GM23338 (cell line): ENCODE results near the gene ERC1.

Experiments used
- CREB1 ChIP-seq: fragments of 250-450 bp; sonication (Bioruptor Pico); IDR thresholded peaks from 2 replicates; pipeline ENCODE4 v1.5.0; 2020; ENCODE audit warnings: low read depth, mild to moderate bottlenecking, moderate library complexity
- EZH2 ChIP-seq: fragments of 200-600 bp; sonication (generic); IDR thresholded peaks from one replicate; pipeline ENCODE4 v1.8.0; 2017; ENCODE audit warnings: antibody characterized with exemption, mild to moderate bottlenecking, low read depth; ENCODE audit not compliant: unreplicated experiment
- EZH2phosphoT487 ChIP-seq: fragments of 200-600 bp; sonication (generic); IDR thresholded peaks from one replicate; pipeline ENCODE4 v1.8.1; 2018; ENCODE audit warnings: antibody characterized with exemption; ENCODE audit not compliant: unreplicated experiment
- JUNB ChIP-seq: IDR thresholded peaks from one replicate; pipeline ENCODE4 v1.6.1; 2016; ENCODE audit warnings: antibody characterized with exemption; ENCODE audit not compliant: unreplicated experiment
- POLR2AphosphoS5 ChIP-seq: IDR thresholded peaks from 2 replicates; pipeline ENCODE4 v1.6.1; 2016; ENCODE audit warnings: antibody characterized with exemption, low read depth
- STAT1 ChIP-seq: IDR thresholded peaks from one replicate; pipeline ENCODE4 v1.6.1; 2016; ENCODE audit warnings: antibody characterized with exemption; ENCODE audit not compliant: unreplicated experiment
- ZNF114 ChIP-seq: fragments of 250-450 bp; sonication (Bioruptor Pico); IDR thresholded peaks from 2 replicates; pipeline ENCODE4 v1.5.0; 2020; ENCODE audit warnings: mild to moderate bottlenecking, moderate library complexity
- ZNF331 ChIP-seq: fragments of 250-450 bp; sonication (Bioruptor Pico); IDR thresholded peaks from 2 replicates; pipeline ENCODE4 v1.5.0; 2020; ENCODE audit warnings: low read depth, mild to moderate bottlenecking, moderate library complexity
- TF ChIP-seq, protein P1 (sequence below): IDR thresholded peaks from one replicate; pipeline ENCODE4 v1.6.1; 2018; ENCODE audit warnings: antibody characterized with exemption; ENCODE audit not compliant: unreplicated experiment
- TF ChIP-seq, protein P2 (sequence below), 2 experiments: fragments of 200-600 bp in 1 of 2; sonication (generic) in 1 of 2; conservative IDR thresholded peaks; 2 replicates each; pipeline versions ENCODE4 v1.5.1 to v1.6.1; 2016 to 2017; ENCODE audit warnings: antibody characterized with exemption in 2 of 2, low read depth in 2 of 2, mild to moderate bottlenecking in 2 of 2, moderate library complexity in 1 of 2
- TF ChIP-seq, protein P3 (sequence below): fragments of 250-450 bp; sonication (Bioruptor Pico); IDR thresholded peaks from 2 replicates; pipeline ENCODE4 v1.5.0; 2020; ENCODE audit warnings: mild to moderate bottlenecking, moderate library complexity
- TF ChIP-seq, protein P4 (sequence below): IDR thresholded peaks from 2 replicates; pipeline ENCODE4 v1.6.1; 2016; ENCODE audit warnings: antibody characterized with exemption

DNA sequence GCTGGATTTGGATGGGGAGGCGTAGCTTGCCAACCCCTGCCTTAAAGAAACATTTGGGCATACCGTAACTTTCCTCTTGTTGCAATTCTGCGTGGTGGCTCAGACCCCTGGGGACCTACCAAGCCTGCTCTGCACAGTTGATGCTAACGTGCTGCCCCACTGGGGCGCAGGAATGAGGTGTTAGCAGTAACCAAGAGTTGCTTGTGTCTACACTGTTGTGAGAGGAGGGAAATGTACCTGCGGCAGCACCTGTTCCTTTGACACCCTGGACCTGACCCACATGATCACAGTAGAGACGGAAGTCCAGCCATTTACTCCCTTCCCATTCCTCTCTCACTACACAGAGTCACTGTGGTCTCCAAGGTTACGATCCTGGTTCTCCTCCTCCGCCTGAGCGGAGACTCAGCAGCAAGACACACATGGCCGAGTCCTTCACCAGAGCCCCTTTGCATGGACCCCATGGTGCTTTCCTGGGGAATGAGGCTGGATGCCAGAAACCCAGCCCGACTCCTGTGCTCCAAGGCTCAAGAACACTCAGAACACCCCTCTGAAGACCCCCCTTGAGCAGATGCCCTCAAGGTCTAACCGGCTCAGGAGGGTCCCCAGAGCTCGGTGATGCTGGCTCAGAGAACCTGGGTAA, 518.5 kb downstream of the ERC1 start:
- TF ChIP-seq POLR2AphosphoS5 = no peak
- TF ChIP-seq, protein P1, sequence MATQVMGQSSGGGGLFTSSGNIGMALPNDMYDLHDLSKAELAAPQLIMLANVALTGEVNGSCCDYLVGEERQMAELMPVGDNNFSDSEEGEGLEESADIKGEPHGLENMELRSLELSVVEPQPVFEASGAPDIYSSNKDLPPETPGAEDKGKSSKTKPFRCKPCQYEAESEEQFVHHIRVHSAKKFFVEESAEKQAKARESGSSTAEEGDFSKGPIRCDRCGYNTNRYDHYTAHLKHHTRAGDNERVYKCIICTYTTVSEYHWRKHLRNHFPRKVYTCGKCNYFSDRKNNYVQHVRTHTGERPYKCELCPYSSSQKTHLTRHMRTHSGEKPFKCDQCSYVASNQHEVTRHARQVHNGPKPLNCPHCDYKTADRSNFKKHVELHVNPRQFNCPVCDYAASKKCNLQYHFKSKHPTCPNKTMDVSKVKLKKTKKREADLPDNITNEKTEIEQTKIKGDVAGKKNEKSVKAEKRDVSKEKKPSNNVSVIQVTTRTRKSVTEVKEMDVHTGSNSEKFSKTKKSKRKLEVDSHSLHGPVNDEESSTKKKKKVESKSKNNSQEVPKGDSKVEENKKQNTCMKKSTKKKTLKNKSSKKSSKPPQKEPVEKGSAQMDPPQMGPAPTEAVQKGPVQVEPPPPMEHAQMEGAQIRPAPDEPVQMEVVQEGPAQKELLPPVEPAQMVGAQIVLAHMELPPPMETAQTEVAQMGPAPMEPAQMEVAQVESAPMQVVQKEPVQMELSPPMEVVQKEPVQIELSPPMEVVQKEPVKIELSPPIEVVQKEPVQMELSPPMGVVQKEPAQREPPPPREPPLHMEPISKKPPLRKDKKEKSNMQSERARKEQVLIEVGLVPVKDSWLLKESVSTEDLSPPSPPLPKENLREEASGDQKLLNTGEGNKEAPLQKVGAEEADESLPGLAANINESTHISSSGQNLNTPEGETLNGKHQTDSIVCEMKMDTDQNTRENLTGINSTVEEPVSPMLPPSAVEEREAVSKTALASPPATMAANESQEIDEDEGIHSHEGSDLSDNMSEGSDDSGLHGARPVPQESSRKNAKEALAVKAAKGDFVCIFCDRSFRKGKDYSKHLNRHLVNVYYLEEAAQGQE = no peak
- TF ChIP-seq, protein P2, sequence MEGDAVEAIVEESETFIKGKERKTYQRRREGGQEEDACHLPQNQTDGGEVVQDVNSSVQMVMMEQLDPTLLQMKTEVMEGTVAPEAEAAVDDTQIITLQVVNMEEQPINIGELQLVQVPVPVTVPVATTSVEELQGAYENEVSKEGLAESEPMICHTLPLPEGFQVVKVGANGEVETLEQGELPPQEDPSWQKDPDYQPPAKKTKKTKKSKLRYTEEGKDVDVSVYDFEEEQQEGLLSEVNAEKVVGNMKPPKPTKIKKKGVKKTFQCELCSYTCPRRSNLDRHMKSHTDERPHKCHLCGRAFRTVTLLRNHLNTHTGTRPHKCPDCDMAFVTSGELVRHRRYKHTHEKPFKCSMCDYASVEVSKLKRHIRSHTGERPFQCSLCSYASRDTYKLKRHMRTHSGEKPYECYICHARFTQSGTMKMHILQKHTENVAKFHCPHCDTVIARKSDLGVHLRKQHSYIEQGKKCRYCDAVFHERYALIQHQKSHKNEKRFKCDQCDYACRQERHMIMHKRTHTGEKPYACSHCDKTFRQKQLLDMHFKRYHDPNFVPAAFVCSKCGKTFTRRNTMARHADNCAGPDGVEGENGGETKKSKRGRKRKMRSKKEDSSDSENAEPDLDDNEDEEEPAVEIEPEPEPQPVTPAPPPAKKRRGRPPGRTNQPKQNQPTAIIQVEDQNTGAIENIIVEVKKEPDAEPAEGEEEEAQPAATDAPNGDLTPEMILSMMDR (conservative IDR thresholded peaks at IDR 0.05; ENCODE audit: low read depth in 2 of 2) = no peak
- TF ChIP-seq JUNB = no peak
- no peak for TF ChIP-seq CREB1 (CRISPR knock-in tag)
- no peak for TF ChIP-seq EZH2
- no peak for TF ChIP-seq EZH2phosphoT487
- TF ChIP-seq, protein P3, sequence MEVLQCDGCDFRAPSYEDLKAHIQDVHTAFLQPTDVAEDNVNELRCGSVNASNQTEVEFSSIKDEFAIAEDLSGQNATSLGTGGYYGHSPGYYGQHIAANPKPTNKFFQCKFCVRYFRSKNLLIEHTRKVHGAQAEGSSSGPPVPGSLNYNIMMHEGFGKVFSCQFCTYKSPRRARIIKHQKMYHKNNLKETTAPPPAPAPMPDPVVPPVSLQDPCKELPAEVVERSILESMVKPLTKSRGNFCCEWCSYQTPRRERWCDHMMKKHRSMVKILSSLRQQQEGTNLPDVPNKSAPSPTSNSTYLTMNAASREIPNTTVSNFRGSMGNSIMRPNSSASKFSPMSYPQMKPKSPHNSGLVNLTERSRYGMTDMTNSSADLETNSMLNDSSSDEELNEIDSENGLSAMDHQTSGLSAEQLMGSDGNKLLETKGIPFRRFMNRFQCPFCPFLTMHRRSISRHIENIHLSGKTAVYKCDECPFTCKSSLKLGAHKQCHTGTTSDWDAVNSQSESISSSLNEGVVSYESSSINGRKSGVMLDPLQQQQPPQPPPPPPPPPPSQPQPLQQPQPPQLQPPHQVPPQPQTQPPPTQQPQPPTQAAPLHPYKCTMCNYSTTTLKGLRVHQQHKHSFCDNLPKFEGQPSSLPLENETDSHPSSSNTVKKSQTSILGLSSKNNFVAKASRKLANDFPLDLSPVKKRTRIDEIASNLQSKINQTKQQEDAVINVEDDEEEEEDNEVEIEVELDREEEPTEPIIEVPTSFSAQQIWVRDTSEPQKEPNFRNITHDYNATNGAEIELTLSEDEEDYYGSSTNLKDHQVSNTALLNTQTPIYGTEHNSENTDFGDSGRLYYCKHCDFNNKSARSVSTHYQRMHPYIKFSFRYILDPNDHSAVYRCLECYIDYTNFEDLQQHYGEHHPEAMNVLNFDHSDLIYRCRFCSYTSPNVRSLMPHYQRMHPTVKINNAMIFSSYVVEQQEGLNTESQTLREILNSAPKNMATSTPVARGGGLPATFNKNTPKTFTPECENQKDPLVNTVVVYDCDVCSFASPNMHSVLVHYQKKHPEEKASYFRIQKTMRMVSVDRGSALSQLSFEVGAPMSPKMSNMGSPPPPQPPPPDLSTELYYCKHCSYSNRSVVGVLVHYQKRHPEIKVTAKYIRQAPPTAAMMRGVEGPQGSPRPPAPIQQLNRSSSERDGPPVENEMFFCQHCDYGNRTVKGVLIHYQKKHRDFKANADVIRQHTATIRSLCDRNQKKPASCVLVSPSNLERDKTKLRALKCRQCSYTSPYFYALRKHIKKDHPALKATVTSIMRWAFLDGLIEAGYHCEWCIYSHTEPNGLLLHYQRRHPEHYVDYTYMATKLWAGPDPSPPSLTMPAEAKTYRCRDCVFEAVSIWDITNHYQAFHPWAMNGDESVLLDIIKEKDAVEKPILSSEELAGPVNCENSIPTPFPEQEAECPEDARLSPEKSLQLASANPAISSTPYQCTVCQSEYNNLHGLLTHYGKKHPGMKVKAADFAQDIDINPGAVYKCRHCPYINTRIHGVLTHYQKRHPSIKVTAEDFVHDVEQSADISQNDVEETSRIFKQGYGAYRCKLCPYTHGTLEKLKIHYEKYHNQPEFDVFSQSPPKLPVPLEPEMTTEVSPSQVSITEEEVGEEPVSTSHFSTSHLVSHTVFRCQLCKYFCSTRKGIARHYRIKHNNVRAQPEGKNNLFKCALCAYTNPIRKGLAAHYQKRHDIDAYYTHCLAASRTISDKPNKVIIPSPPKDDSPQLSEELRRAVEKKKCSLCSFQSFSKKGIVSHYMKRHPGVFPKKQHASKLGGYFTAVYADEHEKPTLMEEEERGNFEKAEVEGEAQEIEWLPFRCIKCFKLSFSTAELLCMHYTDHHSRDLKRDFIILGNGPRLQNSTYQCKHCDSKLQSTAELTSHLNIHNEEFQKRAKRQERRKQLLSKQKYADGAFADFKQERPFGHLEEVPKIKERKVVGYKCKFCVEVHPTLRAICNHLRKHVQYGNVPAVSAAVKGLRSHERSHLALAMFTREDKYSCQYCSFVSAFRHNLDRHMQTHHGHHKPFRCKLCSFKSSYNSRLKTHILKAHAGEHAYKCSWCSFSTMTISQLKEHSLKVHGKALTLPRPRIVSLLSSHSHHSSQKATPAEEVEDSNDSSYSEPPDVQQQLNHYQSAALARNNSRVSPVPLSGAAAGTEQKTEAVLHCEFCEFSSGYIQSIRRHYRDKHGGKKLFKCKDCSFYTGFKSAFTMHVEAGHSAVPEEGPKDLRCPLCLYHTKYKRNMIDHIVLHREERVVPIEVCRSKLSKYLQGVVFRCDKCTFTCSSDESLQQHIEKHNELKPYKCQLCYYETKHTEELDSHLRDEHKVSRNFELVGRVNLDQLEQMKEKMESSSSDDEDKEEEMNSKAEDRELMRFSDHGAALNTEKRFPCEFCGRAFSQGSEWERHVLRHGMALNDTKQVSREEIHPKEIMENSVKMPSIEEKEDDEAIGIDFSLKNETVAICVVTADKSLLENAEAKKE (CRISPR knock-in tag) = no peak
- no peak for TF ChIP-seq STAT1
- no peak for TF ChIP-seq ZNF114 (CRISPR knock-in tag)
- TF ChIP-seq, protein P4, sequence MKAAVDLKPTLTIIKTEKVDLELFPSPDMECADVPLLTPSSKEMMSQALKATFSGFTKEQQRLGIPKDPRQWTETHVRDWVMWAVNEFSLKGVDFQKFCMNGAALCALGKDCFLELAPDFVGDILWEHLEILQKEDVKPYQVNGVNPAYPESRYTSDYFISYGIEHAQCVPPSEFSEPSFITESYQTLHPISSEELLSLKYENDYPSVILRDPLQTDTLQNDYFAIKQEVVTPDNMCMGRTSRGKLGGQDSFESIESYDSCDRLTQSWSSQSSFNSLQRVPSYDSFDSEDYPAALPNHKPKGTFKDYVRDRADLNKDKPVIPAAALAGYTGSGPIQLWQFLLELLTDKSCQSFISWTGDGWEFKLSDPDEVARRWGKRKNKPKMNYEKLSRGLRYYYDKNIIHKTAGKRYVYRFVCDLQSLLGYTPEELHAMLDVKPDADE = no peak
- no peak for TF ChIP-seq ZNF331
